ENCODE data around the gene LRRC41. TPM values are rescaled to one million over a fixed set of nuclear protein-coding genes. Genes with fewer than 3 reads are reported as not detected.

LRRC41 gene
- total and polyA plus RNA-seq, 2 of the 13 experiments (the other 11 are each of a cell fraction or from before 2014, with no cell fraction given) = 48.1 to 53.6 TPM

- TF ChIP-seq MAZ (IDR thresholded peaks at IDR 0.05; ENCODE audit: borderline replicate concordance, low read depth, low read length) = no peak; the same call in 1 of the 2 replicates
- no peak; the same call in 1 of the 2 replicates for TF ChIP-seq MAZ (CRISPR knock-in tag; IDR thresholded peaks at IDR 0.05; ENCODE audit: low read depth)
- no peak for TF ChIP-seq TBX3 (IDR thresholded peaks at IDR 0.05; ENCODE audit: borderline replicate concordance)
- no peak for TF ChIP-seq ATF7-NPFF (CRISPR knock-in tag; IDR thresholded peaks at IDR 0.05; ENCODE audit: low read depth)
- no peak for TF ChIP-seq ZNF496 (CRISPR knock-in tag; IDR thresholded peaks at IDR 0.05; ENCODE audit: insufficient replicate concordance)
- no peak for TF ChIP-seq NR3C1 (CRISPR knock-in tag; IDR thresholded peaks at IDR 0.05)
- no peak for TF ChIP-seq MXD3 (CRISPR knock-in tag; IDR thresholded peaks at IDR 0.05)
- TF ChIP-seq ZBTB38 (CRISPR knock-in tag; IDR thresholded peaks at IDR 0.05) = peak; percentile 35; the same call in 1 of the 2 replicates
- TF ChIP-seq SMARCC2 (IDR thresholded peaks at IDR 0.05) = no peak
- no peak for TF ChIP-seq ATF1 (CRISPR knock-in tag; IDR thresholded peaks at IDR 0.05)
- no peak; the same call in 1 of the 2 replicates for TF ChIP-seq ZBTB8A (CRISPR knock-in tag; IDR thresholded peaks at IDR 0.05; ENCODE audit: borderline replicate concordance, low read depth)
- no peak for TF ChIP-seq SMAD9 (CRISPR knock-in tag; IDR thresholded peaks at IDR 0.05)
- TF ChIP-seq KDM3A (CRISPR knock-in tag; IDR thresholded peaks at IDR 0.05; ENCODE audit: low read depth) = no peak
- TF ChIP-seq MAF1 (CRISPR knock-in tag; IDR thresholded peaks at IDR 0.05; ENCODE audit: borderline replicate concordance) = 0 out of 2 replicates have a peak, but pooled peaks have one; percentile 56
- no peak for TF ChIP-seq ZNF615 (CRISPR knock-in tag; IDR thresholded peaks at IDR 0.05; ENCODE audit: borderline replicate concordance)
- TF ChIP-seq IRF1 (CRISPR knock-in tag; IDR thresholded peaks at IDR 0.05; ENCODE audit: low read depth) = no peak
- TF ChIP-seq RFX3 (CRISPR knock-in tag; IDR thresholded peaks at IDR 0.05) = no peak
- no peak for TF ChIP-seq BRF2 (CRISPR knock-in tag; IDR thresholded peaks at IDR 0.05)
- peak; percentile 71 for TF ChIP-seq DMAP1 (CRISPR knock-in tag; IDR thresholded peaks at IDR 0.05)
- no peak; the same call in 1 of the 2 replicates for TF ChIP-seq ZNF768 (CRISPR knock-in tag; IDR thresholded peaks at IDR 0.05)
- TF ChIP-seq IRF2 (CRISPR knock-in tag; IDR thresholded peaks at IDR 0.05) = no peak; the same call in 1 of the 2 replicates
- no peak; the same call in 1 of the 2 replicates for TF ChIP-seq ZNF891 (CRISPR knock-in tag; IDR thresholded peaks at IDR 0.05)
- TF ChIP-seq ZMYM3 (CRISPR knock-in tag; IDR thresholded peaks at IDR 0.05) = no peak
- no peak for TF ChIP-seq ZNF362 (CRISPR knock-in tag; IDR thresholded peaks at IDR 0.05; ENCODE audit: borderline replicate concordance)
- TF ChIP-seq MYNN (CRISPR knock-in tag; IDR thresholded peaks at IDR 0.05; ENCODE audit: low read depth) = no peak
- peak; percentile 71; the same call in 1 of the 2 replicates for TF ChIP-seq KDM4B (CRISPR knock-in tag; IDR thresholded peaks at IDR 0.05)
Measured at GRCh38 chr1:46303038-46303871, at the start of gene LRRC41, which contains the start of gene UQCRH (continued).
